IMR-90 (cell line): ENCODE data around the gene ARHGAP19. TPM values are rescaled to one million over a fixed set of nuclear protein-coding genes. Genes with fewer than 3 reads are reported as not detected.

Experiments used
- ATAC-seq: fragments of 200-7000 bp; cut with Tn5 transposase; 2 replicates; pipeline ENCODE4 v1.9.1; 2020; ENCODE audit warnings: low read depth, mild to moderate bottlenecking, moderate library complexity
- BruUV-seq: library from RNA; stranded (reverse); fragments of 400-500 nt; replicated peaks from 2 replicates; lab custom pipeline; 2021; lab: Mats Ljungman, UMichigan
- CTCF ChIA-PET: fragments of 300-600 bp; formaldehyde crosslinking; extraction: SDS; loops from one replicate; lab custom pipeline; 2021; ENCODE audit warnings: antibody characterized with exemption; lab: Yijun Ruan, JAX
- POLR2A ChIA-PET: fragments of 300-600 bp; sonication (Branson Sonifier 250); formaldehyde crosslinking; loops from one replicate; lab custom pipeline; 2022; ENCODE audit warnings: antibody characterized with exemption; ENCODE audit not compliant: unreplicated experiment; lab: Charles Lee
- DNase-seq: peaks from one replicate; pipeline ENCODE4 v3.0.0; 2013
- H2AFZ ChIP-seq: replicated peaks from 2 replicates; pipeline ENCODE3; 2013; ENCODE audit warnings: low read length, mild to moderate bottlenecking; ENCODE audit not compliant: poor library complexity
- H2AK5ac ChIP-seq: 2 replicates; pipeline ENCODE4 v1.6.1; 2013; ENCODE audit warnings: low read depth, low read length, inconsistent platforms
- H2AK9ac ChIP-seq: replicated peaks from 2 replicates; pipeline ENCODE3; 2013; ENCODE audit warnings: mild to moderate bottlenecking, low read depth, low read length, moderate library complexity; ENCODE audit not compliant: poor library complexity
- H2BK120ac ChIP-seq: 2 replicates; pipeline ENCODE4 v1.6.1; 2013; ENCODE audit warnings: low read depth, low read length, inconsistent platforms
- H2BK15ac ChIP-seq: 3 replicates; pipeline ENCODE4 v1.6.1; 2013; ENCODE audit warnings: low read depth, low read length, inconsistent platforms
- H2BK20ac ChIP-seq: 2 replicates; pipeline ENCODE4 v1.6.1; 2013; ENCODE audit warnings: low read depth, mild to moderate bottlenecking, inconsistent platforms, low read length, moderate library complexity
- H2BK5ac ChIP-seq: 2 replicates; pipeline ENCODE4 v1.6.1; 2013; ENCODE audit warnings: mild to moderate bottlenecking, low read depth, low read length, inconsistent platforms; ENCODE audit not compliant: poor library complexity, severe bottlenecking
- H3K14ac ChIP-seq: replicated peaks from 2 replicates; pipeline ENCODE4 v1.6.1; 2013; ENCODE audit warnings: low read depth, low read length, inconsistent platforms
- H3K18ac ChIP-seq: 2 replicates; pipeline ENCODE4 v1.6.1; 2013; ENCODE audit warnings: low read depth, low read length, control low read depth
- H3K23ac ChIP-seq: 2 replicates; pipeline ENCODE4 v1.6.1; 2013; ENCODE audit warnings: low read depth, low read length, inconsistent platforms
- H3K27ac ChIP-seq: 2 replicates; pipeline ENCODE4 v1.5.1; 2013; ENCODE audit warnings: mild to moderate bottlenecking, control low read depth, low read length; ENCODE audit not compliant: insufficient read depth
- H3K27me3 ChIP-seq: 2 replicates; pipeline ENCODE4 v1.6.1; 2013; ENCODE audit warnings: low read length; ENCODE audit not compliant: control insufficient read depth, insufficient read depth
- H3K36me3 ChIP-seq: 2 replicates; pipeline ENCODE4 v1.6.1; 2013; ENCODE audit warnings: low read length, mixed read lengths; ENCODE audit not compliant: control insufficient read depth, insufficient read depth
- H3K4ac ChIP-seq: 2 replicates; pipeline ENCODE4 v1.6.1; 2013; ENCODE audit warnings: low read depth, low read length, inconsistent platforms
- H3K4me1 ChIP-seq: 2 replicates; pipeline ENCODE4 v1.6.1; 2013; ENCODE audit warnings: low read length, mixed read lengths; ENCODE audit not compliant: control insufficient read depth, insufficient read depth
- H3K4me2 ChIP-seq: 2 replicates; pipeline ENCODE4 v1.6.1; 2013; ENCODE audit warnings: low read depth, mild to moderate bottlenecking, control low read depth, low read length, moderate library complexity
- H3K4me3 ChIP-seq: 2 replicates; pipeline ENCODE4 v1.5.1; 2013; ENCODE audit warnings: low read depth, mild to moderate bottlenecking, control low read depth, low read length, moderate library complexity; ENCODE audit not compliant: insufficient read depth
- H3K56ac ChIP-seq: 2 replicates; pipeline ENCODE4 v1.6.1; 2013; ENCODE audit warnings: low read length, inconsistent platforms; ENCODE audit not compliant: insufficient read depth; ENCODE audit errors: extremely low read depth
- H3K79me1 ChIP-seq, 2 experiments: 2 replicates each; pipeline ENCODE4 v1.6.1; 2013; ENCODE audit warnings: low read length in 2 of 2, inconsistent platforms in 1 of 2, low read depth in 1 of 2
- H3K9ac ChIP-seq: 2 replicates; pipeline ENCODE4 v1.6.1; 2013; ENCODE audit warnings: low read depth, low read length, control low read depth
- H3K9me1 ChIP-seq: 2 replicates; pipeline ENCODE4 v1.6.1; 2013; ENCODE audit warnings: low read length, inconsistent platforms; ENCODE audit not compliant: insufficient read depth
- H3K9me3 ChIP-seq: 2 replicates; pipeline ENCODE4 v1.6.1; 2013; ENCODE audit warnings: low read length; ENCODE audit not compliant: control insufficient read depth, insufficient read depth
- H4K20me1 ChIP-seq: 2 replicates; pipeline ENCODE4 v1.6.1; 2013; ENCODE audit warnings: low read length, inconsistent platforms; ENCODE audit not compliant: insufficient read depth
- H4K5ac ChIP-seq: 2 replicates; pipeline ENCODE4 v1.6.1; 2013; ENCODE audit warnings: mild to moderate bottlenecking, low read depth, low read length, control low read depth
- H4K8ac ChIP-seq, 2 experiments: 2 replicates each; pipeline ENCODE4 v1.6.1; 2013; ENCODE audit warnings: low read depth in 2 of 2, low read length in 2 of 2, control low read depth in 1 of 2, inconsistent platforms in 1 of 2
- H4K91ac ChIP-seq: 2 replicates; pipeline ENCODE4 v1.6.1; 2013; ENCODE audit warnings: low read depth, low read length, inconsistent platforms; ENCODE audit not compliant: insufficient read depth
- FOS ChIP-seq: fragments of 150-350 bp; IDR thresholded peaks from 2 replicates; pipeline ENCODE4 v1.6.1; 2016; ENCODE audit warnings: low read depth, low read length
- WGBS, 2 experiments: methylation state at CpG; one replicate each; pipeline versions ENCODE4 v1.1.5 to v1.1.7; 2013; ENCODE audit warnings: missing lambda C conversion rate in 2 of 2; ENCODE audit not compliant: insufficient read length in 1 of 2; ENCODE audit errors: extremely low coverage in 2 of 2; 5-methylcytosine and 5-hydroxymethylcytosine counted together
- dilution Hi-C: fragments of 300-500 bp; cut with HindIII; formaldehyde crosslinking; loops from one replicate; pipeline ENCODE4 v1.14.3; 2018; ENCODE audit warnings: low sequenced_read_pairs; ENCODE audit not compliant: unreplicated experiment
- in situ Hi-C: fragments of 300-500 bp; cut with MboI; formaldehyde crosslinking; loops from 3 replicates; pipeline ENCODE4 v1.14.3; 2019; ENCODE audit warnings: low sequenced_read_pairs, inconsistent platforms, mixed read lengths
- intact Hi-C: fragments of 100-400 bp; cut with micrococcal nuclease; formaldehyde crosslinking; loops from 2 replicates; pipeline ENCODE4 v1.10.0; 2022
- polyA plus RNA-seq, 3 experiments: library from polyadenylated mRNA; depleted of rRNA; stranded (reverse); fragments of >200 nt; gene quantifications; 2 replicates each; pipeline ENCODE4 v1.2.3, GENCODE V29; 2012; ENCODE audit warnings: low replicate concordance in 1 of 3
- total RNA-seq: library from RNA; depleted of rRNA; stranded (reverse); fragments of >200 nt; gene quantifications from 2 replicates; pipeline ENCODE4 v1.2.3, GENCODE V29; 2012

Gene ARHGAP19
- total and polyA plus RNA-seq, 2 of the 4 experiments (the other 2 are of a cell fraction) = 6.3 to 7.0 TPM

GRCh38 chr10:97341416-97341815 is 49.0 kb upstream of the ARHGAP19 start:
- H3K14ac ChIP-seq = no peak overlapping the region
- DNase-seq (no peak), ATAC-seq (no peak)
- ChIA-PET POLR2A (no interaction called here), CTCF (no interaction called here)
- H3K27ac ChIP-seq = no peak overlapping the region
- H3K56ac ChIP-seq = no peak overlapping the region
- H3K27me3 ChIP-seq = peaks cover 21% of the 10 kb centered on the region
- TF ChIP-seq FOS = no peak
- H2BK5ac ChIP-seq = no peak overlapping the region
- no peak overlapping the region for H4K5ac ChIP-seq
- WGBS, 2 experiments = no CpG with 5 or more reads among the region's 2 CpGs
- no peaks in the 10 kb centered on the region for H3K4me1 ChIP-seq
- in situ Hi-C loops = no loop called here
- H3K79me1 ChIP-seq = no peaks in the 10 kb centered on the region
- H3K4ac ChIP-seq = no peak overlapping the region
- no peak overlapping the region for H3K23ac ChIP-seq
- H3K4me2 ChIP-seq = no peak overlapping the region
- no peak overlapping the region for H2AFZ ChIP-seq
- no peaks in the 10 kb centered on the region for H3K9me1 ChIP-seq
- H3K4me3 ChIP-seq = no peak overlapping the region
- no peak overlapping the region for H2BK120ac ChIP-seq
- H4K8ac ChIP-seq = no peak overlapping the region
- no peak overlapping the region for H2AK9ac ChIP-seq
- H2BK15ac ChIP-seq = no peak overlapping the region
- no peak overlapping the region for H3K9ac ChIP-seq
- H4K91ac ChIP-seq = no peak overlapping the region
- dilution Hi-C loops = no loop called here
- no peak overlapping the region for H3K18ac ChIP-seq
- no peaks in the 10 kb centered on the region for H3K9me3 ChIP-seq
- no peaks in the 10 kb centered on the region for H3K36me3 ChIP-seq
- intact Hi-C loops = no loop called here
- no TSS peak for BruUV-seq
- H2AK5ac ChIP-seq = no peak overlapping the region
- H2BK20ac ChIP-seq = no peak overlapping the region
- no peaks in the 10 kb centered on the region for H4K20me1 ChIP-seq
